OCI-LY1 (cell line): Measurements from ENCODE around the gene WNT2B.

Source experiments
- CTCF ChIP-seq: fragments of 200-600 bp; sonication (generic), shearing (Covaris generic); IDR thresholded peaks from 2 replicates; pipeline ENCODE4 v1.5.1; 2017; ENCODE audit warnings: mild to moderate bottlenecking, antibody characterized with exemption, low read length, moderate library complexity, mixed read lengths
- EZH2 ChIP-seq: fragments of 200-600 bp; sonication (generic), shearing (Covaris generic); IDR thresholded peaks from 2 replicates; pipeline ENCODE4 v1.8.0; 2017; ENCODE audit warnings: borderline replicate concordance, mixed run types, mild to moderate bottlenecking, antibody characterized with exemption, low read length, moderate library complexity, mixed read lengths

GRCh38 chr1:112465122-112465521 lies 43.6 kb upstream of the WNT2B start:
- TF ChIP-seq EZH2 (no peak), CTCF (no peak)
